Cardiac muscle cell (in vitro differentiated cells and primary cell): ENCODE measurements around the gene DLL1. TPM values are rescaled to one million over a fixed set of nuclear protein-coding genes. Genes with fewer than 3 reads are reported as not detected.

Experiments used
- DNase-seq, 2 donors: peaks; one replicate each; pipeline versions ENCODE4 v3.0.0 to v3.0.0-alpha.2; 2010 to 2017; ENCODE audit warnings: low read depth in 1 of 2, low spot score in 1 of 2
- H3K27ac ChIP-seq: fragments of 200-600 bp; sonication (generic); 2 replicates; pipeline ENCODE4 v1.5.1; 2016
- H3K27me3 ChIP-seq: fragments of 200-600 bp; sonication (generic); 2 replicates; pipeline ENCODE4 v1.6.0; 2016; ENCODE audit warnings: control low read depth
- H3K36me3 ChIP-seq: fragments of 200-600 bp; sonication (generic); 2 replicates; pipeline ENCODE4 v1.5.1; 2016; ENCODE audit warnings: control low read depth
- H3K4me1 ChIP-seq: fragments of 200-600 bp; sonication (generic); 2 replicates; pipeline ENCODE4 v1.8.1; 2017; ENCODE audit warnings: low read depth, mild to moderate bottlenecking, mixed run types
- H3K4me3 ChIP-seq: fragments of 200-600 bp; sonication (generic); 2 replicates; pipeline ENCODE4 v1.5.1; 2016; ENCODE audit warnings: mild to moderate bottlenecking
- H3K9me3 ChIP-seq: fragments of 200-600 bp; sonication (generic); 2 replicates; pipeline ENCODE4 v1.5.1; 2017; ENCODE audit warnings: low read depth, mild to moderate bottlenecking, control low read depth
- CTCF ChIP-seq: IDR thresholded peaks from 2 replicates; pipeline ENCODE4 v1.5.1; 2012; ENCODE audit warnings: low read depth, mild to moderate bottlenecking, low read length
- polyA plus RNA-seq: library from polyadenylated mRNA; unstranded; fragments of >200 nt; fragmentation: Nextera tagmentation; extraction: Ambion mirVana; gene quantifications from 2 replicates; pipeline ENCODE4 v1.2.1, GENCODE V29; 2016
- total RNA-seq: library from RNA; depleted of rRNA; stranded (reverse); fragments of >200 nt; gene quantifications from 2 replicates; pipeline ENCODE4 v1.2.3, GENCODE V29; 2016

The DLL1 gene
- total and polyA plus RNA-seq, 2 experiments from 2014 or later = 2.2 to 4.3 TPM

- Histone ChIP-seq H3K9me3 (no peaks in the 10 kb centered on the region), H3K27me3 (no peaks in the 10 kb centered on the region), H3K36me3 (no peaks in the 10 kb centered on the region), H3K27ac (no peak overlapping the region), H3K4me1 (no peaks in the 10 kb centered on the region), H3K4me3 (no peak overlapping the region)
- TF ChIP-seq CTCF = no peak
- no peak for DNase-seq
These were observed 57.3 kb downstream of the DLL1 start for GRCh38 chr6:170233286-170234205.

Other genes starting within 250 kb of the DLL1 start
- gene FAM120B, start 15.7 kb upstream of the DLL1 start, total RNA-seq = 13.2 and 13.5 TPM in 2 replicates
- gene FAM120B, start 15.7 kb upstream of the DLL1 start, polyA plus RNA-seq = 24.9 and 25.7 TPM in 2 replicates